Measurements from ENCODE around the gene CYP2W1.

Gene CYP2W1

GRCh38 chr7:1022801-1023465 lies 40.0 kb downstream of the CYP2W1 start:
- Mint-ChIP-seq H3K27me3 (no peaks in the 10 kb centered on the region), H3K36me3 (peaks cover 13% of the 10 kb centered on the region), H3K4me3 (peak overlapping the region; percentile 80), H3K27ac (peak overlapping the region; percentile 99), H3K9me3 (no peaks in the 10 kb centered on the region), H3K4me1 (peaks cover 44% of the 10 kb centered on the region)
- peak; percentile 65 for ATAC-seq (ENCODE audit: low read depth)
- DNase-seq (ENCODE audit: low spot score in 2 of 2), result peak; percentile 77 to 81

- ATAC-seq (ENCODE audit: low read depth) (peak; percentile 67), DNase-seq (ENCODE audit: low spot score in 2 of 2) (peak; percentile 72 to 87)
- H3K36me3 Mint-ChIP-seq, result peaks cover 7% of the 10 kb centered on the region
- peaks cover 44% of the 10 kb centered on the region for H3K4me1 Mint-ChIP-seq
- peak overlapping the region; percentile 80 for H3K4me3 Mint-ChIP-seq
- H3K27me3 Mint-ChIP-seq, result no peaks in the 10 kb centered on the region
- H3K27ac Mint-ChIP-seq, result peak overlapping the region; percentile 99
- no peaks in the 10 kb centered on the region for H3K9me3 Mint-ChIP-seq
These were observed 41.4 kb downstream of the CYP2W1 start for GRCh38 chr7:1024331-1024841.

GRCh38 chr7:1024876-1025742 lies 42.1 kb downstream of the CYP2W1 start:
- Mint-ChIP-seq H3K27me3 (peaks cover 2% of the 10 kb centered on the region), H3K27ac (peak overlapping the region; percentile 99), H3K36me3 (peaks cover 7% of the 10 kb centered on the region), H3K4me1 (peaks cover 48% of the 10 kb centered on the region), H3K9me3 (no peaks in the 10 kb centered on the region), H3K4me3 (peak overlapping the region; percentile 80)
- DNase-seq (ENCODE audit: low spot score in 2 of 2) (no peak), ATAC-seq (ENCODE audit: low read depth) (no peak)

- H3K27ac Mint-ChIP-seq, result peak overlapping the region; percentile 3
These were observed 43.0 kb downstream of the CYP2W1 start for GRCh38 chr7:1025743-1026581.

GRCh38 chr7:1026721-1027161 lies 43.8 kb downstream of the CYP2W1 start:
- Mint-ChIP-seq H3K4me3 (peak overlapping the region; percentile 88), H3K27me3 (peaks cover 6% of the 10 kb centered on the region), H3K27ac (peak overlapping the region; percentile 85), H3K9me3 (no peaks in the 10 kb centered on the region), H3K4me1 (peaks cover 49% of the 10 kb centered on the region), H3K36me3 (peaks cover 7% of the 10 kb centered on the region)
- no peak for DNase-seq (ENCODE audit: low spot score in 2 of 2)
- ATAC-seq (ENCODE audit: low read depth), result no peak

More at GRCh38 chr7:1025743-1026581, 43.0 kb downstream of the CYP2W1 start:
- no peak for ATAC-seq (ENCODE audit: low read depth)
- no peak for DNase-seq (ENCODE audit: low spot score in 2 of 2)
- Mint-ChIP-seq H3K27me3 (peaks cover 4% of the 10 kb centered on the region), H3K4me1 (peaks cover 49% of the 10 kb centered on the region), H3K9me3 (no peaks in the 10 kb centered on the region), H3K36me3 (peaks cover 7% of the 10 kb centered on the region), H3K4me3 (peak overlapping the region; percentile 48)

GRCh38 chr7:1027242-1028043 lies 44.5 kb downstream of the CYP2W1 start:
- peaks cover 4% of the 10 kb centered on the region for H3K36me3 Mint-ChIP-seq
- no peak for ATAC-seq (ENCODE audit: low read depth)
- peak overlapping the region; percentile 85 for H3K27ac Mint-ChIP-seq
- H3K4me3 Mint-ChIP-seq, result peak overlapping the region; percentile 88
- DNase-seq (ENCODE audit: low spot score in 2 of 2), result peak in 1 of 2 donors; percentile 49
- peaks cover 48% of the 10 kb centered on the region for H3K4me1 Mint-ChIP-seq
- H3K27me3 Mint-ChIP-seq, result peaks cover 6% of the 10 kb centered on the region
- no peaks in the 10 kb centered on the region for H3K9me3 Mint-ChIP-seq

GRCh38 chr7:1028044-1028770 lies 45.2 kb downstream of the CYP2W1 start:
- H3K4me3 Mint-ChIP-seq, result peak overlapping the region; percentile 88
- peaks cover 6% of the 10 kb centered on the region for H3K27me3 Mint-ChIP-seq
- H3K4me1 Mint-ChIP-seq, result peaks cover 43% of the 10 kb centered on the region
- no peaks in the 10 kb centered on the region for H3K9me3 Mint-ChIP-seq
- DNase-seq (ENCODE audit: low spot score in 2 of 2) (peak; percentile 85 to 88), ATAC-seq (ENCODE audit: low read depth) (peak; percentile 52)
- H3K36me3 Mint-ChIP-seq, result no peaks in the 10 kb centered on the region
- peak overlapping the region; percentile 94 for H3K27ac Mint-ChIP-seq

- peak overlapping the region; percentile 94 for H3K27ac Mint-ChIP-seq
- DNase-seq (ENCODE audit: low spot score in 2 of 2) (no peak), ATAC-seq (ENCODE audit: low read depth) (no peak)
- H3K4me3 Mint-ChIP-seq, result peak overlapping the region; percentile 88
- H3K4me1 Mint-ChIP-seq, result peaks cover 37% of the 10 kb centered on the region
- no peaks in the 10 kb centered on the region for H3K36me3 Mint-ChIP-seq
- peaks cover 6% of the 10 kb centered on the region for H3K27me3 Mint-ChIP-seq
- no peaks in the 10 kb centered on the region for H3K9me3 Mint-ChIP-seq
These were observed 46.0 kb downstream of the CYP2W1 start for GRCh38 chr7:1028775-1029636.

GRCh38 chr7:1029637-1030443 lies 46.9 kb downstream of the CYP2W1 start:
- Mint-ChIP-seq H3K9me3 (no peaks in the 10 kb centered on the region), H3K36me3 (no peaks in the 10 kb centered on the region), H3K27ac (peak overlapping the region; percentile 94), H3K4me3 (peak overlapping the region; percentile 60), H3K27me3 (peaks cover 8% of the 10 kb centered on the region), H3K4me1 (peaks cover 31% of the 10 kb centered on the region)
- ATAC-seq (ENCODE audit: low read depth) (no peak), DNase-seq (ENCODE audit: low spot score in 2 of 2) (no peak)

- Mint-ChIP-seq H3K27me3 (peaks cover 8% of the 10 kb centered on the region), H3K27ac (no peak overlapping the region), H3K9me3 (no peaks in the 10 kb centered on the region), H3K4me3 (peak overlapping the region; percentile 60), H3K36me3 (no peaks in the 10 kb centered on the region), H3K4me1 (peaks cover 26% of the 10 kb centered on the region)
- DNase-seq (ENCODE audit: low spot score in 2 of 2) (no peak), ATAC-seq (ENCODE audit: low read depth) (no peak)
These were observed 47.6 kb downstream of the CYP2W1 start for GRCh38 chr7:1030444-1031070.
